PFSK-1 (cell line): Measurements from ENCODE around the gene ASIC2.

ENCODE experiments used
- POLR2AphosphoS5 ChIP-seq: IDR thresholded peaks from 2 replicates; pipeline ENCODE4 v1.6.1; 2012; ENCODE audit warnings: low read depth, mild to moderate bottlenecking, control low read depth, low read length, moderate library complexity
- SIN3A ChIP-seq: IDR thresholded peaks from 2 replicates; pipeline ENCODE4 v1.6.1; 2012; ENCODE audit warnings: mild to moderate bottlenecking, low read length, moderate library complexity, borderline replicate concordance; ENCODE audit not compliant: insufficient read depth
- TAF1 ChIP-seq: IDR thresholded peaks from 2 replicates; pipeline ENCODE4 v1.6.1; 2012; ENCODE audit warnings: low read length, control low read depth, borderline replicate concordance; ENCODE audit not compliant: insufficient read depth

- TF ChIP-seq TAF1 (no peak), POLR2AphosphoS5 (no peak), SIN3A (no peak)
Observed at GRCh38 chr17:33039874-33040273, 253.2 kb downstream of the ASIC2 start.
